Retinal pigment epithelial cell (primary cell): ENCODE measurements around the gene ZNF638.

ENCODE experiments used
- DNase-seq: peaks from one replicate; pipeline ENCODE4 v3.0.0-alpha.2; 2010; ENCODE audit warnings: low read depth
- H3K4me3 ChIP-seq: 2 replicates; pipeline ENCODE4 v1.5.1; 2011; ENCODE audit warnings: mild to moderate bottlenecking, low read length, control low read depth, moderate library complexity
- TF ChIP-seq, protein P1 (sequence below): conservative IDR thresholded peaks from 2 replicates; pipeline ENCODE4 v1.5.1; 2011; ENCODE audit warnings: low read depth, low read length, control low read depth, inconsistent platforms

ZNF638 gene

DNA sequence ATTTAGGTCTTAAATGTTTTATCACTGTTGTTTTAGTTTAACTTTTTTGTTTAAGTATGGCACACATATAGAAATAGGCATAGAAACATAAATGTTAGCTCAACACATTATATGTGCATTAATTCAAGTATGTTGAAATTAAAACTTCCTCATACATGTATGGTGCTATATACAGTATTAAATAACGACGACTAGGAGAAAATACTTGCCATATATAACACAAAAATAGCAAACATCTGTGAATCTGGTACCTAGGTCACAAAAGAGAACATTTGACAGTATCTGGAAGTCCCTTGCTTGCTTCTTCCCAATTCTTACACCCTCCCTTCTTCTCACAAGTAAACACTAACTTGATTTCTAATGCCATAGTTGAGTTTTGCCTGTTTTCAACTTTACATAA is 38.4 kb downstream of the ZNF638 start:
- TF ChIP-seq, protein P1, sequence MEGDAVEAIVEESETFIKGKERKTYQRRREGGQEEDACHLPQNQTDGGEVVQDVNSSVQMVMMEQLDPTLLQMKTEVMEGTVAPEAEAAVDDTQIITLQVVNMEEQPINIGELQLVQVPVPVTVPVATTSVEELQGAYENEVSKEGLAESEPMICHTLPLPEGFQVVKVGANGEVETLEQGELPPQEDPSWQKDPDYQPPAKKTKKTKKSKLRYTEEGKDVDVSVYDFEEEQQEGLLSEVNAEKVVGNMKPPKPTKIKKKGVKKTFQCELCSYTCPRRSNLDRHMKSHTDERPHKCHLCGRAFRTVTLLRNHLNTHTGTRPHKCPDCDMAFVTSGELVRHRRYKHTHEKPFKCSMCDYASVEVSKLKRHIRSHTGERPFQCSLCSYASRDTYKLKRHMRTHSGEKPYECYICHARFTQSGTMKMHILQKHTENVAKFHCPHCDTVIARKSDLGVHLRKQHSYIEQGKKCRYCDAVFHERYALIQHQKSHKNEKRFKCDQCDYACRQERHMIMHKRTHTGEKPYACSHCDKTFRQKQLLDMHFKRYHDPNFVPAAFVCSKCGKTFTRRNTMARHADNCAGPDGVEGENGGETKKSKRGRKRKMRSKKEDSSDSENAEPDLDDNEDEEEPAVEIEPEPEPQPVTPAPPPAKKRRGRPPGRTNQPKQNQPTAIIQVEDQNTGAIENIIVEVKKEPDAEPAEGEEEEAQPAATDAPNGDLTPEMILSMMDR: no peak
- DNase-seq: no peak
- H3K4me3 ChIP-seq: no peak overlapping the region

DNA sequence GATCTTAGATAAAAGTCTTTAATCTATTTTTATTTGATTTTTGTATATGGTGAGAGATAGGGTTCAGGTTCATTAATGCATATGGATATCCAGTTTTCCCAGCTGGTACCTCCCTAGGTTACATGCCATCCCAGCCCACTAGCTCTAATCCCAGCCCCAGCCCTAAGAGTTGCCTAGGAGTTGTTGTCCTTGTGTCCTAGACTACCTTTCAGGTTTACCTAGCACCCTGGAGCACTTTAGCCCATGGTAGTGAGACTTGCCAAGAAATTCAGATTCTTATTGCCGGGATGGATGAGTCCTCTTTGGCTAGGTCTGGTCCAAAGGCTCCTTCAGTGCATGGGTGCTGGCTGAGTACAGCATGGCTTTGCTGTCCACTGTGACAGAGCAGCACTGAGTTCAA is 40.5 kb downstream of the ZNF638 start:
- DNase-seq: no peak
- TF ChIP-seq, protein P1: no peak
- no peak overlapping the region for H3K4me3 ChIP-seq

GRCh38 chr2:71379086-71379485 is 47.5 kb downstream of the ZNF638 start:
- no peak for DNase-seq
- TF ChIP-seq, protein P1: no peak
- H3K4me3 ChIP-seq: no peak overlapping the region

- TF ChIP-seq, protein P1: no peak
- H3K4me3 ChIP-seq: no peak overlapping the region
- no peak for DNase-seq
Measured at GRCh38 chr2:71380665-71381064, 49.1 kb downstream of the ZNF638 start.

DNA sequence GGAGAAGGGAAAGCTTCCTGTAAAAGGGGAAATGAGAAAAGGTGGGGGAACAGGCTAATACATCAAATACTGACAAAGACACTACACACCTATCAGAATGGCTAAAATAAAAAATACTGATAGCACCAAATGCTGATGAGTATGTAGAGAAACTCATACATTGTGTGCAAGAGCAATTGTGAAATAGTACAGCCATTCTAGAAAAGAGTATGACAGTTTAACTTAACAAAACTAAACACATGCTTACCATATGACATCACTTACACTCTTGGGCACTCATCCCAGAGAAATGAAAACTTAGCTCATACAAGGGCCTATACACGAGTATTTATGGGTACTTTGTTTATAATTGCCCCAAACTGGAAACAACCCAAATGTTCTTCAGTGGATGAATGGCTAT is 53.4 kb downstream of the ZNF638 start:
- H3K4me3 ChIP-seq: no peak overlapping the region
- TF ChIP-seq, protein P1: no peak
- no peak for DNase-seq

DNA sequence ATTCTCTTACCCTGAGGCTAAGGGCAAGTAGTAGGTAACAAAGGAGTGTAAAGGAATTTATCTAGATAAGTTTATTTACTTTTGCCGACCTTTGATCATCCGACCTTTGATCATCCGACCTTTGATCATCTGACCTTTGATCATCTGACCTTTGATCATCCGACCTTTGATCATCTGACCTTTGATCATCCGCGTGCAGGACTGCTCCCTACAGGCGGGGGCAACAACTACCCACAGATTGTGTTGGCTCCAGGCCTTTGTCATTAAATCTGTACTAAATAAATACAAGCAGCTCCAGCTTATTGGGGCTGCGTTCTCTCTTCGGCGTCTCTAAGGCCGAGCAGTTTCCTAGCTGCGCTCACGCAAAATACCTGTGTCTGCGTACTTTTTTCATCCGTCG is 56.6 kb downstream of the ZNF638 start:
- DNase-seq: no peak
- no peak overlapping the region for H3K4me3 ChIP-seq
- TF ChIP-seq, protein P1: no peak

- TF ChIP-seq, protein P1: no peak
- no peak for DNase-seq
- H3K4me3 ChIP-seq: no peak overlapping the region
Measured at GRCh38 chr2:71389384-71390072, 57.9 kb downstream of the ZNF638 start.
